ENCODE data around the gene OTOR. TPM values are rescaled to one million over a fixed set of nuclear protein-coding genes. Genes with fewer than 3 reads are reported as not detected.

Gene OTOR
- total RNA-seq, 6 donors from 2014 or later = not detected

Other genes starting within 250 kb of the OTOR start
- gene KIF16B, start 174.9 kb upstream of the OTOR start, total RNA-seq = 100 to 1,000 TPM in 1 of 6 donors, 10 to 100 TPM in 5; 18.4 to 114 (median 26.3) TPM
- 10 to 100 TPM in 5 of 6 donors, 1 to 10 TPM in 1; 7.4 to 44.4 (median 32.4) TPM for gene SNRPB2, start 18.3 kb upstream of the OTOR start, total RNA-seq

Measured in upper lobe of left lung (tissue), 6 donors.